Skin epidermis (tissue), 12 donors: ENCODE results near the gene RSKR.
A peak's percentile ranks its signal among the peaks of the same experiment; 100 is the strongest.
"Not testable (repeated sequence)": the region's sequence is repeated elsewhere in the genome, so short reads cannot be mapped to it uniquely, and the experiment has no call there.

ENCODE experiments used
- H3K27ac ChIP-seq, 21 experiments: fragments of 200-600 bp; sonication (generic) in 11 of 21; one replicate each; pipeline ENCODE4 v1.5.0; 2020; ENCODE audit warnings: mild to moderate bottlenecking in 3 of 21, inconsistent platforms in 2 of 21, moderate library complexity in 2 of 21
- H3K4me3 ChIP-seq, 7 experiments: fragments of 200-600 bp; sonication (generic) in 2 of 7; one replicate each; pipeline ENCODE4 v1.5.0; 2020; ENCODE audit warnings: inconsistent platforms in 2 of 7, mild to moderate bottlenecking in 2 of 7, moderate library complexity in 1 of 7

Gene RSKR

GRCh38 chr17:28613931-28614381, at the start of gene RSKR:
TSS of gene RSKR (minus strand) at chr17:28614185. CDS start at chr17:28614161, 24 bp downstream.
- no peak within 1 kb of the TSS for H3K4me3 ChIP-seq
- H3K27ac ChIP-seq = peak within 1 kb of the TSS in 1 of 21 experiments; percentile 12

- H3K27ac ChIP-seq = no peak overlapping the region
- H3K4me3 ChIP-seq = no peak overlapping the region
Observed at GRCh38 chr17:28663723-28664122, 49.7 kb upstream of the RSKR start.

- Histone ChIP-seq H3K27ac (peak overlapping the region; percentile 87 to 99 (median 96)), H3K4me3 (peak overlapping the region; percentile 59 to 90 (median 75))
Observed at GRCh38 chr17:28662527-28662829, 48.5 kb upstream of the RSKR start.

GRCh38 chr17:28661635-28662526, 47.9 kb upstream of the RSKR start, which contains the start of the genes SDF2 and SUPT6H:
TSS of gene SDF2 (minus strand) at chr17:28661906. CDS start at chr17:28661876, 30 bp downstream.
TSS of gene SUPT6H (plus strand) at chr17:28662205. CDS start at chr17:28673402, 11,197 bp downstream.
- H3K27ac ChIP-seq = peak within 1 kb of the TSS; percentile 87 to 99 (median 96)
- peak within 1 kb of the TSS; percentile 59 to 90 (median 75) for H3K4me3 ChIP-seq

- H3K4me3 ChIP-seq, H3K27ac ChIP-seq: not testable (repeated sequence)
Observed at GRCh38 chr17:28659497-28659881, 45.5 kb upstream of the RSKR start.

GRCh38 chr17:28658766-28659496, 44.9 kb upstream of the RSKR start:
- not testable (repeated sequence) for H3K27ac ChIP-seq, H3K4me3 ChIP-seq

GRCh38 chr17:28658342-28658741, 44.4 kb upstream of the RSKR start:
- not testable (repeated sequence) for H3K4me3 ChIP-seq, H3K27ac ChIP-seq

- Histone ChIP-seq H3K27ac (no peak overlapping the region), H3K4me3 (no peak overlapping the region)
Observed at GRCh38 chr17:28657756-28658155, 43.8 kb upstream of the RSKR start.

- H3K27ac ChIP-seq = no peak overlapping the region
- no peak overlapping the region for H3K4me3 ChIP-seq
Observed at GRCh38 chr17:28655160-28655559, 41.2 kb upstream of the RSKR start.

GRCh38 chr17:28648698-28649097, 34.7 kb upstream of the RSKR start:
- Histone ChIP-seq H3K27ac (no peak overlapping the region), H3K4me3 (no peak overlapping the region)

- H3K4me3 ChIP-seq = peak overlapping the region in 2 of 7 experiments; percentile 98 to 99
- peak overlapping the region; percentile 18 to 99 (median 97) for H3K27ac ChIP-seq
Observed at GRCh38 chr17:28646039-28646754, 32.2 kb upstream of the RSKR start.

- peak overlapping the region in 20 of 21 experiments; percentile 78 to 99 (median 97) for H3K27ac ChIP-seq
- peak overlapping the region; percentile 55 to 99 (median 95) for H3K4me3 ChIP-seq
Observed at GRCh38 chr17:28645576-28645939, 31.6 kb upstream of the RSKR start.

- H3K27ac ChIP-seq = peak within 1 kb of the TSS; percentile 73 to 99 (median 97)
- H3K4me3 ChIP-seq = peak within 1 kb of the TSS; percentile 55 to 99 (median 95)
Observed at GRCh38 chr17:28644787-28645575, 31.0 kb upstream of the RSKR start, which contains the start of gene BLTP2. TSS of gene BLTP2 (minus strand) at chr17:28645158. CDS start at chr17:28645056, 102 bp downstream.

GRCh38 chr17:28643983-28644786, 30.2 kb upstream of the RSKR start:
- Histone ChIP-seq H3K4me3 (peak overlapping the region; percentile 55 to 99 (median 95)), H3K27ac (peak overlapping the region; percentile 73 to 99 (median 97))

- no peak overlapping the region for H3K27ac ChIP-seq
- no peak overlapping the region for H3K4me3 ChIP-seq
Observed at GRCh38 chr17:28641579-28641978, 27.6 kb upstream of the RSKR start.

GRCh38 chr17:28635506-28635905, 21.5 kb upstream of the RSKR start:
- H3K27ac ChIP-seq = peak overlapping the region in 2 of 21 experiments; percentile 3 to 39
- H3K4me3 ChIP-seq = no peak overlapping the region

GRCh38 chr17:28634206-28634865, 20.4 kb upstream of the RSKR start:
- no peak overlapping the region for H3K27ac ChIP-seq
- no peak overlapping the region for H3K4me3 ChIP-seq

- no peak overlapping the region for H3K27ac ChIP-seq
- no peak overlapping the region for H3K4me3 ChIP-seq
Observed at GRCh38 chr17:28626818-28627217, 12.8 kb upstream of the RSKR start.
